RWPE1 (cell line): Measurements from ENCODE around the gene KIF3B.

Experiments
- CTCF ChIA-PET: fragments of 350-600 bp; sonication (Branson Sonifier 250); formaldehyde crosslinking; extraction: SDS; loops from one replicate; lab custom pipeline; 2021; lab: Yijun Ruan, JAX
- POLR2A ChIA-PET: fragments of 400-600 bp; formaldehyde crosslinking; extraction: SDS; loops from one replicate; lab custom pipeline; 2020; ENCODE audit warnings: antibody characterized with exemption; ENCODE audit not compliant: low non-redundant PET; lab: Yijun Ruan, JAX
- DNase-seq: peaks from one replicate; pipeline ENCODE4 v3.0.0; 2012; ENCODE audit warnings: low spot score
- H3K27ac ChIP-seq: fragments of 450-650 bp; 2 replicates; pipeline ENCODE4 v1.5.1; 2017
- CTCF ChIP-seq: fragments of 450-650 bp; conservative IDR thresholded peaks from 2 replicates; pipeline ENCODE4 v1.5.1; 2017; ENCODE audit warnings: low read depth, mild to moderate bottlenecking

KIF3B gene

GRCh38 chr20:32297439-32297838 lies 20.0 kb downstream of the KIF3B start:
- DNase-seq: no peak
- no peak for TF ChIP-seq CTCF
- CTCF ChIA-PET: interaction anchor here (0.6 kb wide), 1 partner anchor 89 kb away, joined by 4 read pairs; no protein-coding TSS in a partner anchor
- H3K27ac ChIP-seq: no peak overlapping the region
- POLR2A ChIA-PET: no interaction called here

DNA sequence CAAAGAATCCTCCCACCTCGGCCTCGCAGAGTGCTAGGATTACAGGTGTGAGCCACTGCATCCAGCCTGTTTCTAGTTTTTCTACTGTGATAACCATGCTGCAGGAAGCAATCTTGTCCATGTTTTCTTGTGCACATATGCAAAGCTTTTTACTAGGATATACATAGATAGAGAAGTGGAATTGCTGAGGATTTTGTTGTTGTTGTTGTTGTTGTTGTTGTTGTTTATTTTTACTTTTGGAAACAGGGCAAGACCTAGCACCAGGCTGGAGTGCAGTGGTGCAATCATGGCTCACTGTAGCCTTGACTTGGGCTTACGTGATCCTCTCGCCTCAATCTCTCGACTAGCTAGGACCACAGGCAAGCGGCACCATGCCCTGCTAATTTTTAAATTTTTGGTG lies 23.2 kb downstream of the KIF3B start:
- TF ChIP-seq CTCF: no peak
- DNase-seq: no peak
- H3K27ac ChIP-seq: no peak overlapping the region
- ChIA-PET CTCF (interaction anchor here (0.6 kb wide), 2 partner anchors 8 to 10 kb away, joined by 3 read pairs; no protein-coding TSS in a partner anchor), POLR2A (no interaction called here)

GRCh38 chr20:32301719-32302506 lies 24.5 kb downstream of the KIF3B start:
- DNase-seq: no peak
- TF ChIP-seq CTCF: no peak
- no peak overlapping the region for H3K27ac ChIP-seq
- ChIA-PET POLR2A (no interaction called here), CTCF (interaction anchor here (0.5 kb wide), 1 partner anchor 489 kb away, joined by 3 read pairs; no protein-coding TSS in a partner anchor)

DNA sequence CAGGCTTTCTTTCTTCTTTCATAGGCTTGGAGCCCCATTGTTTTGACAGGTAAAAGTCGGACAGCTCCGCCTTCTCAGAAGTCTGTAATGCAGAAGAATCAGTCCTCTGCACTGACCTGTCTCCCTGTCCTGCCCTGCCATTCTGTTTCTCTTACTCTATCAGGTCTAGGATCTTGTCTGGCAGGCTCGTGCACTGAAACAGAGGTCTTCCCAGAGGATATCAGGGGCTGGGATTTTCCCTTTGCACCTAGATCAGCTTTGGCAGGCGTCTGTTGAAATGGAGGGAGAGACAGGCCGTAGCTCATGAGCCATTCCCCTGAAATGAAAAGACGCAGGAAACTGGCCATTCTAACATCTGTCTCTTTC lies 25.0 kb downstream of the KIF3B start:
- H3K27ac ChIP-seq: no peak overlapping the region
- DNase-seq: no peak
- POLR2A ChIA-PET: no interaction called here
- CTCF ChIA-PET: no interaction called here
- TF ChIP-seq CTCF: no peak

GRCh38 chr20:32304131-32304746 lies 26.8 kb downstream of the KIF3B start:
- no peak overlapping the region for H3K27ac ChIP-seq
- CTCF ChIA-PET: interaction anchor here (0.6 kb wide), 1 partner anchor 986 kb away, joined by 3 read pairs; no protein-coding TSS in a partner anchor
- no peak for TF ChIP-seq CTCF
- POLR2A ChIA-PET: no interaction called here
- no peak for DNase-seq

- TF ChIP-seq CTCF: no peak
- POLR2A ChIA-PET: no interaction called here
- DNase-seq: no peak
- H3K27ac ChIP-seq: no peak overlapping the region
- CTCF ChIA-PET: no interaction called here
Measured at GRCh38 chr20:32312718-32313424, 35.4 kb downstream of the KIF3B start.
